Amygdala (tissue), 56 donors: Measurements from ENCODE around the gene ZNF497.

Experiments
- DNase-seq, 56 donors: peaks; one replicate each; lab custom pipeline; 2025; lab: John Stamatoyannopoulos, UW

The ZNF497 gene

GRCh38 chr19:58372311-58373133 lies 10.0 kb upstream of the ZNF497 start:
- peak in 5 of 56 donors; percentile 8 to 24 (median 13) for DNase-seq

GRCh38 chr19:58368561-58369360 lies 6.2 kb upstream of the ZNF497 start:
- no peak for DNase-seq

DNA sequence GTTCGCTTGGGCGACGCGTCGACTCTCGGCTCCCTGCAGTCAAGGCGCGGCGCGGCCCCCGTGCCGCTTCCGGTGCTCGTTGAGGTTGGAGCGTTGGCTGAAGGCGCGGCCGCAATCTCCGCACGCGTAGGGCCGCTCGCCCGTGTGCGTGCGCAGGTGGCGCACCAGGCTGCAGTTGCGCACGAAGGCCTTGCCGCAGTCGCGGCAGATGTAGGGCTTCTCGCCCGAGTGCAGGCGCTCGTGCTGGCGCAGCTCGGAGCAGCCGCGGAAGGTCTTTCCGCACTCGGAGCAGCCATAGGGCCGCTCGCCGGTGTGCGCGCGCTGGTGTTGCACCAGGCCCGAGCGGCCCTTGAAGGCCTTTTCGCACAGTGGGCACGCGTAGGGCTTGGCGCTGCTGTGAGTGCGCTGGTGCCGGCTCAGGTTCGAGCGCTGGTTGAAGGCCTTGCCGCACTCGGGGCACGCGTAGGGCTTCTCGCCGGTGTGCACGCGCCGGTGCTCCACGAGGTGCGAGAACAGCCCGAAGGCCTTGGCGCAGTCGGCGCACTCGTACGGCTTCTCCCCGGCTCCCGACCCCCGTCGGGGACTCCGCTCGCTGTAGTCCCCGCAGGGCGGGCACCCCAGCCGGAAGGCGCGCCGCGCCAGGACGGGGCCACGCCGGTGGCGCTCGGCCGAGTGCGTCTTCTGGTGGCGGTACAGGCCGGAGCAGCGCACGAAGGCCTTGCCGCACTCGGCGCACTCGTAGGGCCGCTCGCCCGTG lies 5.3 kb upstream of the ZNF497 start:
- DNase-seq, result no peak

DNA sequence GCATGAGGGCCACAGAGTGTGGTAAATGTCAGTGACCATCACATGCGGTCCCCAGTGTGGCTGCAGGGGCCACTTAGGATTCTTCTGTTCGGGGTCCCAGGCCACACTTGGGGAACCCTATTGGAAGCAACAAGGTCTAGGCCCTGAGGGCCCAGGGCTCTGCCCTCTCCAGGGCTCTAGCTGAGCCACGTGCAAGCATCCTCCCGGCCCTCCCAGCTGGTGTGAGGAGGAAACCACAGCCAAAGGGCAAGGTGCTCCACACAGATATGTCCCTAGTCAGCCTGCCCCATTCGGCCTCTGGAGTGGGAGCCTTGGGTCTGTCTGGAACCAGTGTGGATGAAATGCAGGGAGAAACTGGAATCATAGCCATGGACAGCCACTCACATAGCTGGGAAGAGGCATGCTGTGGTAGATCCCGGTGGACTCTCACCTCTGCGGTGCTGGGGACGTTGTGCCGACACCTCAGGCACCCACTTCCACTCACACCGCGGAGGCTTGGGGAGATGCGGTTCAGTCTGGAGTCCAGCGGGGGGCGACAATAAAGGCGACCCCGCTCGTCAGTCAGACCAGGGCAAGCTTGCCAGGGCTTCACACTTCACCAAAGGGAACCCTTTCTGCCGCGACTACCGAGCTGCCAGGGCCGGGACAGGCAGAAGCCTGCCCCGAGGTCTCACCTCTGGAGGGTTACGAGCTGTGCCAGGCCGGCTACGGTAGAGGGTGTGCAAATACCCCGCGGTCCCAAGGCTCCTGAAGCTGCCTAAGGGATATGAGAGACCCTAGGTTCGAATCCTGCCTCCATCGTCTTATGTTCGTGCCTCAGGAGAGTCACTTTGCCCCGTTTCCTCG lies 4.3 kb upstream of the ZNF497 start:
- DNase-seq, result no peak

GRCh38 chr19:58364146-58364545 lies 1.6 kb upstream of the ZNF497 start:
- DNase-seq, result no peak

DNA sequence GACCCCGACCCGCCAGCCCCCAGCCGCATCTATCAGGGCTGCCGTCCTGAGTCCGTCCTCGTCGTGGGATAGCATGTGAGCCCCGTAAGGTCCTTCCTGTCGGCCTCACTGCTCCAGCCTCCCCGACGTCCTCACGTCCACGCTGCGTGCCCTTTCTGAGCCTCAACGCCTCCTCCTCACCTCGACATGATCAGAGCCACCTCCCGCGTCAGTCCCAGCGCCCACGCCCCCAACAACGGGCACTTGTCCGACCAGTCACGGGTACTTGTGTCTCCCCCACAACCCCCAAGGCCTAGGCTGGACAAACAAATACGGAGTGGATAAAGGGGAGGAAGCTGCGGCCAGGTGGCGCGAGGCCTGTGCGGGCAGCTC lies 665 bp downstream of the ZNF497 start:
- DNase-seq, result peak in 8 of 56 donors; percentile 42 to 73 (median 61)

GRCh38 chr19:58357481-58358145 lies 4.9 kb downstream of the ZNF497 start:
- no peak for DNase-seq

- no peak for DNase-seq
Measured at GRCh38 chr19:58356766-58357480, 5.6 kb downstream of the ZNF497 start.

- no peak for DNase-seq
Measured at GRCh38 chr19:58355908-58356765, 6.4 kb downstream of the ZNF497 start.

DNA sequence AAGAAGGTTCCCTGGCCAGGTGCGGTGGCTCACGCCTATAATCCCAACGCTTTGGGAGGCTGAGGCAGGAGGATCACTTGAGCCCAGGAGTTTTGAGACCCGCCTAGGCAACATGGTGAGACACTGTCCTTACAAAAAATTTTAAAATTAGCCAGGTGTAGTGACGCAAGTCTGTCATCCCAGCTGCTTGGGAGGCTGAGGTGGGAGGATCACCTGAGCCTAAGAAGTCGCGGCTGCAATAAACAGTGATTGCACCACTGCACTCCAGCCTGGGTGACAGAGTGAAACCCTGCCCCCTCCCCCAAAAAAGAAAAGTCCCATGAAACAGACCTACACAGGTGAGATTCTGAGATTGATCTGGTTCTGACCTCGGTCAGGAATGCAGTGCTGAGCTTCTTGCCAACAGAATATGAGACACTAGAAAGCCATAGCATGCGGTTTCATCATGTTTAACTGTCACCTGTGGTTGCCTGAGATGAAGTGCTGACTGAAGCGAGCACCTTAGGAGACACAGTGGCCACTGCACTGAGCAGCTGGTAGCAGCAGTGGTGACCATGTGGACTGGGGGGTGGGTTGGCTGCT lies 7.2 kb downstream of the ZNF497 start:
- DNase-seq, result no peak

DNA sequence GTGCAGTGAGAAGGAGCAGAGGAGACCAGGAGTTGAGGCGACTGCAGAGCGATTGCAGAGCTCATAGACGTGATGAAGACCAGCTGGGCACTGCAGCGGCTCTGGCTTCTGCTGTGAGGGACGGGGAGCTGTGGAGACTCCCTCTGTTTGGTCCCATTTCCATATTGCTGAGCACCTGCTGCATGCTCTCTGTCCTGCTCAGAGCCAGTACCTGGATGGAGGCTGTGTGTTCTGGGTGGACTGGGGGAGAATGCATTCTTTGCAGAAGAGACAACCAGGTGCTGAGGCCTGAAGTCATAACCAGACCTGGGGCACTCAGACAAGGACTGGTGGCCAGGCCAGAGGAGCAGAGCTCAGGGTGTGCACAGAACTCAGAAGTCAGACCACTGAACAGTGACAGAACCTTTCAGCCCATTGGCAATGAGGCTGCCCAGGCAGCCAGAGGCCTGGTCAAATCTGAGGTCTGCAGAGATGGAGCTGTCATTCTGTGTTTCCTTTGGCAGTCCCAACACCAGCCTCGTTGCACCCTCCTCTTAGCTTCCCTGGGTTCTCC lies 8.0 kb downstream of the ZNF497 start:
- no peak for DNase-seq

- DNase-seq, result no peak
Measured at GRCh38 chr19:58353717-58354477, 8.7 kb downstream of the ZNF497 start.

DNA sequence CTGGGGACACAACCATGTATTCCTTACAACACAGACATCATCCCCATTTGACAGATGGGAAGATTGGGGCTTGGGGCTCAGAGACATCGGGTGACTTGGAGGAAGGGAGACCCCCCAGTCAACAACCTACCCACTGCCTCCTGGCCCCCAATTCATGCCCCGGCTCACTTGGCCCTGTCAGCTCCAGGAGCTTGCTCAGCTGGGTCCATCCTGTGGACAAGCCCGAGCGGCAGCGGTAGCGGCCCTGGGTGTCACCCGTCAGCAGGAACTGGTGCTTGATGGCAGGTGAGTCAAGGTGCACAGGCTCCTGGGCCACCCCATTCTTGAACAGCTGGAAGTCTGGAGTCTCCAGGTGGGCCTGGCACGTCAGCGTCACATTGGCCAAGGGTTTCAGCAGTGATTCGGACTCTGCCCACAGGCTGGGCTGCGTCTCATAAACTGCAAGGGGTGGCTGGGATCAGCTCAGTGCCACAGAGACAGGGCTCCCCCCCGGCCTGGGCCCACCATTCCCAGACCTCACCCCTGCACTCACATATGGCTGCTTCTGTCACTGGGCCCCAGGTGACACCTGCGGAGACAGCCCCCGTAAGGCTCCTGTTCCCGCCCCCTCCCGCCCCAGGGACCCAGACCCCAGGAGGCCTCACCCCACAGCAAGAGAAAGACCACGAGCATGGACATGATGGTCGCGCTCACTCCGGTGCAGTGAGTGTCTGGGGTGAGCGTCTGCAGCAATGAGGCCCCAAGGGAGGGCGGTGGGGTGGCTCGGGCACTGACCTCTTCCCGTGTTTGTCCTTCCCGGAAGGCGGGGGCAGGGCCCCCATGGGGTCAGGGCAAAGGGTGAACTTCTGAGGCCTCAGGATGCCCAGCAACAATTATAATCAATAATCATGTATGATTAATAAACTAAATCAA lies 9.5 kb downstream of the ZNF497 start, which contains the start of gene A1BG:
Gene A1BG (minus strand): TSS at position 733 of the 912 bp plus-strand sequence. CDS start 55 bp downstream, at position 678.
- no peak for DNase-seq

- DNase-seq, result no peak
Measured at GRCh38 chr19:58351990-58352755, 10.4 kb downstream of the ZNF497 start.

DNA sequence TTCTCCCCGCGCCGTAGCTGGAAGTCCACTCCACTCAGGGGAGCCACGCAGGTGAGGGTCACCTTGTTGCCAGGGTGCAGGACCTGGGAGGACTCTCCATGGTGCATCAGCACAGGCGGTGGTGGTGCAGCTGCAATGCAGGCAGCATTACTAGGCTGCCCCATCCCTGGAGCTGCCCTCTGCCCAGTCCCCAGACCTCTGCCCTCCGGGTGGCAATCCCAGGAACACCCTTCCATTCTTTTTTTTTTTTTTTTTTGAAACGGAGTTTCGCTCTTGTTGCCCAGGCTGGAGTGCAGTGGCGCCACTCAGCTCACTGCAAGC lies 11.0 kb downstream of the ZNF497 start:
- DNase-seq, result no peak
